Fibroblast of the aortic adventitia (primary cell): Measurements from ENCODE around the gene TCF7L1. TPM values are rescaled to one million over a fixed set of nuclear protein-coding genes. Genes with fewer than 3 reads are reported as not detected.

Experiments
- DNase-seq: peaks from one replicate; pipeline ENCODE4 v3.0.0-alpha.2; 2010; ENCODE audit warnings: low read depth
- H3K4me3 ChIP-seq: 2 replicates; pipeline ENCODE4 v1.5.1; 2011; ENCODE audit warnings: low read depth, mild to moderate bottlenecking, control low read depth, low read length, moderate library complexity
- CTCF ChIP-seq: IDR thresholded peaks from 2 replicates; pipeline ENCODE4 v1.5.1; 2011; ENCODE audit warnings: mild to moderate bottlenecking, low read length, control low read depth, inconsistent platforms; ENCODE audit not compliant: insufficient read depth
- total RNA-seq: library from RNA; depleted of rRNA; stranded (reverse); fragments of >200 nt; gene quantifications from 2 replicates; pipeline ENCODE4 v1.2.3, GENCODE V29; 2012; ENCODE audit warnings: low replicate concordance

TCF7L1 gene
- total RNA-seq, 1 donor = 3.7 TPM

- DNase-seq = no peak
- H3K4me3 ChIP-seq = no peak overlapping the region
- no peak for TF ChIP-seq CTCF
Measured at GRCh38 chr2:85231468-85231805, 98.2 kb downstream of the TCF7L1 start.

GRCh38 chr2:85231952-85232351 is 98.8 kb downstream of the TCF7L1 start:
- no peak for DNase-seq
- TF ChIP-seq CTCF = no peak
- H3K4me3 ChIP-seq = no peak overlapping the region

GRCh38 chr2:85234868-85235267 is 101.7 kb downstream of the TCF7L1 start:
- no peak for DNase-seq
- no peak for TF ChIP-seq CTCF
- no peak overlapping the region for H3K4me3 ChIP-seq

- H3K4me3 ChIP-seq = no peak overlapping the region
- TF ChIP-seq CTCF = no peak
Measured at GRCh38 chr2:85235281-85235680, 102.1 kb downstream of the TCF7L1 start.

DNA sequence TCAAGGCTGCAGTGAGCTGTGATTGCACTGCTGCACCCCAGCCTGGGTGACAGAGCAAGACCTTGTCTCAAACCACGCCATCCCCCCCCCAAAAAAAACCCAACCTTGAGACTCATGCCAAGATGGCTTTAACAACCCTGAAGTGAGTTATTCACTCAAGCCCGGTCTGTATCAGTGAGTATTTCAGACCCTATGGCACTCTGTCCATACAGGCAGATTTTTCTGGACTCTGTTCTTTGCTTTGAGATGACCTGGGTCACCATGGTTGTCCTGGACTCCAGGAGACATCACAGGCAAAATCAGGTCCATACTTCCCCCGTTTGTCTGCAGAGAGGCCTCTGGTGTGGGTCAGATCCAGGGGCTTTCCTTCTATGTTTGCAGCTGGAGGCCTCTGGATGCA is 102.9 kb downstream of the TCF7L1 start:
- H3K4me3 ChIP-seq = no peak overlapping the region
- no peak for DNase-seq
- TF ChIP-seq CTCF = no peak

More at GRCh38 chr2:85235281-85235680, 102.1 kb downstream of the TCF7L1 start:
- DNase-seq = no peak

- no peak for TF ChIP-seq CTCF
- no peak for DNase-seq
- H3K4me3 ChIP-seq = no peak overlapping the region
Measured at GRCh38 chr2:85237849-85238565, 104.8 kb downstream of the TCF7L1 start.

- TF ChIP-seq CTCF = no peak
- no peak overlapping the region for H3K4me3 ChIP-seq
- DNase-seq = no peak
Measured at GRCh38 chr2:85238607-85239006, 105.4 kb downstream of the TCF7L1 start.
